K562 (cell line): ENCODE results near the gene ZC3H10. TPM values are rescaled to one million over a fixed set of nuclear protein-coding genes. Genes with fewer than 3 reads are reported as not detected.

Source experiments
- AFF1 ChIP-seq, 2 experiments: fragments of 450-650 bp; IDR thresholded peaks; 2 replicates each; pipeline ENCODE4 v1.6.1; 2018; ENCODE audit warnings: mild to moderate bottlenecking in 2 of 2, low read depth in 1 of 2; ENCODE audit not compliant: partially characterized antibody in 2 of 2
- BCL6 ChIP-seq: fragments of 250-450 bp; sonication (Bioruptor Pico); IDR thresholded peaks from 2 replicates; pipeline ENCODE4 v1.4.0; 2020
- ELF4 ChIP-seq: fragments of 450-650 bp; formaldehyde crosslinking; IDR thresholded peaks from 2 replicates; pipeline ENCODE4 v1.4.0; 2022; ENCODE audit warnings: missing genetic modification characterization
- HOXB6 ChIP-seq: fragments of 250-450 bp; sonication (Bioruptor Pico); IDR thresholded peaks from 2 replicates; pipeline ENCODE4 v1.5.1; 2022; ENCODE audit warnings: mild to moderate bottlenecking, borderline replicate concordance
- JUND ChIP-seq, 2 experiments: IDR thresholded peaks; 2 replicates in 1 of 2; 3 replicates in 1 of 2; pipeline ENCODE4 v1.6.1; 2011; ENCODE audit warnings: borderline replicate concordance in 2 of 2, low read depth in 2 of 2, low read length in 2 of 2, improper control_type of control experiment in 1 of 2, missing biosample characterization in 1 of 2, missing genetic modification characterization in 1 of 2, missing genetic modification reagents in 1 of 2
- MEF2D ChIP-seq: conservative IDR thresholded peaks from 2 replicates; pipeline ENCODE4 v1.6.1; 2016; ENCODE audit warnings: low read depth, missing genetic modification characterization, missing compliant biosample characterization
- NKRF ChIP-seq: fragments of 450-650 bp; IDR thresholded peaks from 2 replicates; pipeline ENCODE4 v1.6.1; 2016; ENCODE audit warnings: borderline replicate concordance
- NR1H2 ChIP-seq: sonication (generic); formaldehyde crosslinking; IDR thresholded peaks from 2 replicates; pipeline ENCODE4 v1.4.0; 2020; ENCODE audit warnings: mild to moderate bottlenecking, missing genetic modification reagents
- RBFOX2 ChIP-seq: fragments of 200-400 bp; formaldehyde crosslinking; IDR thresholded peaks from 2 replicates; pipeline ENCODE4 v1.6.1; 2017; ENCODE audit warnings: low read depth, mild to moderate bottlenecking, low read length, moderate library complexity
- SIX5 ChIP-seq, 2 experiments: IDR thresholded peaks; 2 replicates each; pipeline ENCODE4 v1.6.1; 2011; ENCODE audit warnings: low read length in 2 of 2, borderline replicate concordance in 1 of 2, low read depth in 1 of 2, mild to moderate bottlenecking in 1 of 2, moderate library complexity in 1 of 2; ENCODE audit not compliant: insufficient read depth in 1 of 2
- SMARCE1 ChIP-seq: fragments of 450-650 bp; IDR thresholded peaks from 2 replicates; pipeline ENCODE4 v1.7.1; 2016; ENCODE audit warnings: mild to moderate bottlenecking
- SNIP1 ChIP-seq: fragments of 450-650 bp; IDR thresholded peaks from 2 replicates; pipeline ENCODE4 v1.7.1; 2017; ENCODE audit warnings: low read depth, mild to moderate bottlenecking
- YY1 ChIP-seq, 3 experiments: IDR thresholded peaks; 2 replicates each; pipeline ENCODE4 v1.6.1; 2011; ENCODE audit warnings: low read length in 2 of 3, mild to moderate bottlenecking in 2 of 3, moderate library complexity in 2 of 3, borderline replicate concordance in 1 of 3, control low read depth in 1 of 3, low read depth in 1 of 3; ENCODE audit not compliant: insufficient read depth in 3 of 3, insufficient replicate concordance in 2 of 3, control insufficient read depth in 1 of 3, insufficient read length in 1 of 3; ENCODE audit errors: extremely low read depth in 1 of 3
- ZC3H11A ChIP-seq: IDR thresholded peaks from 2 replicates; pipeline ENCODE4 v1.6.1; 2012; ENCODE audit warnings: low read depth, low read length, improper control_type of control experiment
- ZFX ChIP-seq: sonication (generic); formaldehyde crosslinking; IDR thresholded peaks from 2 replicates; pipeline ENCODE4 v1.8.0; 2022; ENCODE audit warnings: mild to moderate bottlenecking, missing genetic modification reagents, moderate library complexity
- polyA plus RNA-seq, 8 experiments: library from polyadenylated mRNA; depleted of rRNA in 4 of 8; stranded (reverse) in 5 of 8; unstranded in 3 of 8; fragments of >200 nt; fragmentation: Nextera tagmentation in 2 of 8; fragmentation: Illumina TruSeq in 1 of 8; extraction: Ambion mirVana in 2 of 8; extraction: Trizol in 1 of 8; gene quantifications; 2 replicates each; pipeline versions ENCODE4 v1.2.1 to v1.2.3, GENCODE V29; 2011 to 2014; ENCODE audit warnings: inconsistent platforms in 1 of 8, missing spikeins in 1 of 8
- total RNA-seq, 7 experiments: library from RNA; depleted of rRNA in 6 of 7; stranded (reverse); fragments of >200 nt in 6 of 7; fragmentation: Illumina TruSeq in 2 of 7; extraction: Trizol in 2 of 7; gene quantifications; 2 replicates each; pipeline versions ENCODE4 v1.2.1 to v1.2.3, GENCODE V29; 2011 to 2021; ENCODE audit warnings: low replicate concordance in 1 of 7
- TF ChIP-seq, protein P1 (sequence below): sonication (generic); formaldehyde crosslinking; IDR thresholded peaks from 2 replicates; pipeline ENCODE4 v1.8.0; 2023; ENCODE audit warnings: mild to moderate bottlenecking, missing genetic modification reagents

Gene ZC3H10
- total and polyA plus RNA-seq, 9 of the 15 experiments (the other 6 are each of a cell fraction or from before 2014, with no cell fraction given): 0.31 to 4.1 (median 1.6) TPM

DNA sequence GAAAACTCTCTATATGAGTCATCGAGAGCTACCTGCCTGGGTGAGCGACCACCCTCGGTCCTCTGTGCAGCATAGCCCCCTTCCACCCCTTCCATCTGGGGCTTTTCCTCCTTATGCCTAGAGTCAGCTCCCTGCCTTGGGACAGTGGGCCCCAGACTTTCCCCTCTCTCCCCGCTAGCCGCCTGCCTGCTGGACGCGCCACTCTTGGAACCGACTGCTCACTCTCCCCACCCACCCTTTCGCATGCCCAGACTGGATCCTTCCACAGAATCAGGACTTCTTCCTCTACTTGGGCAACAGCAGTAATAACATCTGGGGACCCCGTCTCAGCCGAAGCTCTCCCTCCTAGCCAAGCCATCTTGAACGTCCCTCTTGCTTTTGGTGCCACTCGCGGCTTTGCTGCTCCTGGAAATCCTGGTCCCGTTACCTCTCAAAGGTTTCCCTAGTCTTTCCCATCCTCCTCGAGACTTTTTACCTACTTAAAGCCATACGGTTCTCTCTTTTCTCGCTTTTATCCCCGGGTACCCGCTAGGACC is 10.7 kb downstream of the ZC3H10 start (continued):
- TF ChIP-seq AFF1 (IDR thresholded peaks at IDR 0.05; ENCODE audit: low read depth in 1 of 2, partially characterized antibody in 2 of 2): peak in 1 of 2 experiments; percentile 63
- no peak for TF ChIP-seq ZC3H11A
- TF ChIP-seq ZFX (CRISPR knock-in tag): peak; percentile 26; the same call in 1 of the 2 replicates
- TF ChIP-seq, protein P1, sequence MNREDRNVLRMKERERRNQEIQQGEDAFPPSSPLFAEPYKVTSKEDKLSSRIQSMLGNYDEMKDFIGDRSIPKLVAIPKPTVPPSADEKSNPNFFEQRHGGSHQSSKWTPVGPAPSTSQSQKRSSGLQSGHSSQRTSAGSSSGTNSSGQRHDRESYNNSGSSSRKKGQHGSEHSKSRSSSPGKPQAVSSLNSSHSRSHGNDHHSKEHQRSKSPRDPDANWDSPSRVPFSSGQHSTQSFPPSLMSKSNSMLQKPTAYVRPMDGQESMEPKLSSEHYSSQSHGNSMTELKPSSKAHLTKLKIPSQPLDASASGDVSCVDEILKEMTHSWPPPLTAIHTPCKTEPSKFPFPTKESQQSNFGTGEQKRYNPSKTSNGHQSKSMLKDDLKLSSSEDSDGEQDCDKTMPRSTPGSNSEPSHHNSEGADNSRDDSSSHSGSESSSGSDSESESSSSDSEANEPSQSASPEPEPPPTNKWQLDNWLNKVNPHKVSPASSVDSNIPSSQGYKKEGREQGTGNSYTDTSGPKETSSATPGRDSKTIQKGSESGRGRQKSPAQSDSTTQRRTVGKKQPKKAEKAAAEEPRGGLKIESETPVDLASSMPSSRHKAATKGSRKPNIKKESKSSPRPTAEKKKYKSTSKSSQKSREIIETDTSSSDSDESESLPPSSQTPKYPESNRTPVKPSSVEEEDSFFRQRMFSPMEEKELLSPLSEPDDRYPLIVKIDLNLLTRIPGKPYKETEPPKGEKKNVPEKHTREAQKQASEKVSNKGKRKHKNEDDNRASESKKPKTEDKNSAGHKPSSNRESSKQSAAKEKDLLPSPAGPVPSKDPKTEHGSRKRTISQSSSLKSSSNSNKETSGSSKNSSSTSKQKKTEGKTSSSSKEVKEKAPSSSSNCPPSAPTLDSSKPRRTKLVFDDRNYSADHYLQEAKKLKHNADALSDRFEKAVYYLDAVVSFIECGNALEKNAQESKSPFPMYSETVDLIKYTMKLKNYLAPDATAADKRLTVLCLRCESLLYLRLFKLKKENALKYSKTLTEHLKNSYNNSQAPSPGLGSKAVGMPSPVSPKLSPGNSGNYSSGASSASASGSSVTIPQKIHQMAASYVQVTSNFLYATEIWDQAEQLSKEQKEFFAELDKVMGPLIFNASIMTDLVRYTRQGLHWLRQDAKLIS (CRISPR knock-in tag): no peak
- TF ChIP-seq HOXB6 (CRISPR knock-in tag): no peak
- 0 out of 2 replicates have a peak, but pooled peaks have one; percentile 31 for TF ChIP-seq JUND (IDR thresholded peaks at IDR 0.05; ENCODE audit: borderline replicate concordance, low read depth, low read length)
- TF ChIP-seq JUND (tag; IDR thresholded peaks at IDR 0.05; ENCODE audit: borderline replicate concordance, low read depth, low read length): no peak
- no peak for TF ChIP-seq ELF4
- TF ChIP-seq NKRF: no peak; the same call in 1 of the 2 replicates
- no peak for TF ChIP-seq SIX5 (IDR thresholded peaks at IDR 0.05; ENCODE audit: borderline replicate concordance in 1 of 2, insufficient read depth in 1 of 2, low read depth in 1 of 2, low read length in 2 of 2)
- peak; percentile 70 for TF ChIP-seq RBFOX2
- peak; percentile 64; the same call in 1 of the 2 replicates for TF ChIP-seq NR1H2
- no peak for TF ChIP-seq MEF2D (tag)
- no peak for TF ChIP-seq SNIP1
- TF ChIP-seq BCL6 (CRISPR knock-in tag): no peak
- TF ChIP-seq SMARCE1: no peak
- TF ChIP-seq YY1 (IDR thresholded peaks at IDR 0.05; ENCODE audit: borderline replicate concordance in 1 of 3, control insufficient read depth in 1 of 3, extremely low read depth in 1 of 3, insufficient read depth in 3 of 3, insufficient read length in 1 of 3, insufficient replicate concordance in 2 of 3, low read depth in 1 of 3, low read length in 2 of 3): no peak
